Lung (tissue), 12 donors: ENCODE measurements around the gene SOAT1. TPM values are rescaled to one million over a fixed set of nuclear protein-coding genes. Genes with fewer than 3 reads are reported as not detected.

Experiments used
- ATAC-seq: fragments of 200-7000 bp; cut with Tn5 transposase; one replicate; pipeline ENCODE4 v1.9.1; 2020; ENCODE audit warnings: moderate number of reproducible peaks; ENCODE audit not compliant: insufficient read depth, low FRiP score
- DNase-seq, 3 donors: peaks; one replicate each; pipeline ENCODE4 v3.0.0-alpha.2; 2013 to 2017
- H3K27ac ChIP-seq, 2 donors: one replicate each; pipeline ENCODE4 v1.5.1; 2013; ENCODE audit warnings: mild to moderate bottlenecking in 2 of 2, moderate library complexity in 2 of 2, control low read depth in 1 of 2, inconsistent platforms in 1 of 2, low read depth in 1 of 2, low read length in 1 of 2
- H3K27me3 ChIP-seq, 3 donors: one replicate each; pipeline ENCODE4 v1.5.1; 2013; ENCODE audit warnings: low read length in 2 of 3; ENCODE audit not compliant: control insufficient read depth in 3 of 3, insufficient read depth in 3 of 3
- H3K36me3 ChIP-seq, 4 donors: one replicate each; pipeline ENCODE4 v1.5.1; 2013; ENCODE audit warnings: low read length in 4 of 4, mild to moderate bottlenecking in 1 of 4, moderate library complexity in 1 of 4; ENCODE audit not compliant: control insufficient read depth in 4 of 4, insufficient read depth in 4 of 4
- H3K4me1 ChIP-seq, 5 donors: one replicate each; pipeline ENCODE4 v1.5.1; 2013; ENCODE audit warnings: low read length in 5 of 5, mild to moderate bottlenecking in 2 of 5, moderate library complexity in 1 of 5; ENCODE audit not compliant: control insufficient read depth in 5 of 5, insufficient read depth in 5 of 5
- H3K4me3 ChIP-seq: one replicate; pipeline ENCODE4 v1.5.1; 2013; ENCODE audit warnings: mild to moderate bottlenecking, control low read depth, moderate library complexity
- H3K9ac ChIP-seq, 2 donors: one replicate each; pipeline ENCODE4 v1.5.1; 2013; ENCODE audit warnings: low read length in 2 of 2, control low read depth in 1 of 2; ENCODE audit not compliant: insufficient read depth in 1 of 2
- H3K9me3 ChIP-seq, 4 donors: one replicate each; pipeline ENCODE4 v1.5.1; 2013; ENCODE audit warnings: low read length in 3 of 4, mild to moderate bottlenecking in 1 of 4, moderate library complexity in 1 of 4; ENCODE audit not compliant: control insufficient read depth in 4 of 4, insufficient read depth in 3 of 4
- WGBS, 2 donors: extraction: QIAGEN DNeasy Blood & Tissue Kit; methylation state at CpG; one replicate each; pipeline ENCODE4 v1.1.7; 2013; 5-methylcytosine and 5-hydroxymethylcytosine counted together
- polyA plus RNA-seq, 2 donors: library from polyadenylated mRNA; stranded (reverse); fragments of 200-250 nt; gene quantifications; one replicate each; pipeline ENCODE4 v1.2.1, GENCODE V29; 2013
- total RNA-seq, 2 donors: library from RNA; depleted of rRNA in 1 of 2; stranded (reverse); fragments of >200 nt in 1 of 2; gene quantifications; one replicate each; pipeline ENCODE4 v1.2.1, GENCODE V29; 2014 to 2021
- TF ChIP-seq, protein P1 (sequence below): IDR thresholded peaks from 2 replicates; pipeline ENCODE4 v1.5.1; 2012; ENCODE audit warnings: mild to moderate bottlenecking; ENCODE audit errors: control extremely low read depth, extremely low read depth
- donor health status: control.
- donor health status: control.
- donor health status: Bipolar disorder and iron deficiency.
- donor health status: healthy.
- donor health status: DM: yes; HTN: yes; CAD: no.

Gene SOAT1
- total and polyA plus RNA-seq, 4 donors: 10.5 to 76.0 (median 33.8) TPM

DNA sequence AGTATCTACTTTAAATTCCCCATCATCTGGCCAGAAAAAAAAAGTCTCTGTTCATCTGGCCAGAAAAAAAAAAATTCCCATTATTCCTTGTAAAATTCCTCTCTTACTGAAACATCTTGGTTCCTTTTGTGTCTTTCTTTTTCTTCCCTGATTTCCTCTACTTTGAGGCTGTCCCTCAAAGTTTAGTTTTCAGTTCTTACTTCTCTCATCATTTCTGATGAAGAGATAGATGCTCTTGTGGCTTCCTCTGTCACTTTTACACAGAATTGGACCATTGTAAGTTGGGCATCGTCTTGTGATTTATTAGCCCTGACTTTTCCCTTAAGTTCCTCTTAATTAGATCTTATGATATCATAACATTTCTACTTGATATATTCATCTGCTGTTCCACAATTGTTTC, 6.5 kb downstream of the SOAT1 start:
- Histone ChIP-seq H3K27ac (no peak overlapping the region), H3K4me1 (peaks cover 0 to 3% (median under 1%) of the 10 kb centered on the region in 5 donors), H3K9me3 (no peaks in the 10 kb centered on the region), H3K36me3 (peaks cover 0 to 8% (median 4%) of the 10 kb centered on the region in 4 donors), H3K27me3 (no peaks in the 10 kb centered on the region), H3K4me3 (no peak overlapping the region), H3K9ac (no peak overlapping the region)
- ATAC-seq: no peak
- TF ChIP-seq, protein P1, sequence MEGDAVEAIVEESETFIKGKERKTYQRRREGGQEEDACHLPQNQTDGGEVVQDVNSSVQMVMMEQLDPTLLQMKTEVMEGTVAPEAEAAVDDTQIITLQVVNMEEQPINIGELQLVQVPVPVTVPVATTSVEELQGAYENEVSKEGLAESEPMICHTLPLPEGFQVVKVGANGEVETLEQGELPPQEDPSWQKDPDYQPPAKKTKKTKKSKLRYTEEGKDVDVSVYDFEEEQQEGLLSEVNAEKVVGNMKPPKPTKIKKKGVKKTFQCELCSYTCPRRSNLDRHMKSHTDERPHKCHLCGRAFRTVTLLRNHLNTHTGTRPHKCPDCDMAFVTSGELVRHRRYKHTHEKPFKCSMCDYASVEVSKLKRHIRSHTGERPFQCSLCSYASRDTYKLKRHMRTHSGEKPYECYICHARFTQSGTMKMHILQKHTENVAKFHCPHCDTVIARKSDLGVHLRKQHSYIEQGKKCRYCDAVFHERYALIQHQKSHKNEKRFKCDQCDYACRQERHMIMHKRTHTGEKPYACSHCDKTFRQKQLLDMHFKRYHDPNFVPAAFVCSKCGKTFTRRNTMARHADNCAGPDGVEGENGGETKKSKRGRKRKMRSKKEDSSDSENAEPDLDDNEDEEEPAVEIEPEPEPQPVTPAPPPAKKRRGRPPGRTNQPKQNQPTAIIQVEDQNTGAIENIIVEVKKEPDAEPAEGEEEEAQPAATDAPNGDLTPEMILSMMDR: no peak
- WGBS, 2 donors: 49 to 60% methylated on average over 1 of the region's 1 CpG
- DNase-seq: no peak

DNA sequence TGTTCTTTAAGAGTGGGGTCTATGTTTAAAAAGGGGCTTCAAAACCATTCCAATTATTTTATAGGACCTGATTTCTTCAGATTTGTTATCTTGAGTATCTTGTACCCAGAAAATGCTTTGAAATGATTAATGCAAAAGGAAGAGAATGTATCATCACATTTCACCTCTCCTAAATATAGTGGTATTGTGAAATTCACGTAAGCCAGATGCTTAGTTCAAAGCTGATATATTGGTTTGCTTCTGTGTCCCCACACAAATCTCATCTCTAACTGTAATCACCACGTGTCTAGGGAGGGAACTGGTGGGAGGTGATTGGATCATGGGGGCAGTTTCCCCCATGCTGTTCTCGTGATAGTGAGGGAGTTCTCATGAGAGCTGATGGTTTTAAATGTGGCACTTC, 8.5 kb downstream of the SOAT1 start:
- DNase-seq (no peak), ATAC-seq (no peak)
- Histone ChIP-seq H3K9ac (no peak overlapping the region), H3K4me1 (no peaks in the 10 kb centered on the region), H3K9me3 (no peaks in the 10 kb centered on the region), H3K36me3 (peaks cover 2 to 12% (median 7%) of the 10 kb centered on the region in 4 donors), H3K4me3 (no peak overlapping the region), H3K27me3 (no peaks in the 10 kb centered on the region), H3K27ac (no peak overlapping the region)
- TF ChIP-seq, protein P1: no peak
- 72 to 74% methylated on average over 3 of the region's 3 CpGs for WGBS, 2 donors

DNA sequence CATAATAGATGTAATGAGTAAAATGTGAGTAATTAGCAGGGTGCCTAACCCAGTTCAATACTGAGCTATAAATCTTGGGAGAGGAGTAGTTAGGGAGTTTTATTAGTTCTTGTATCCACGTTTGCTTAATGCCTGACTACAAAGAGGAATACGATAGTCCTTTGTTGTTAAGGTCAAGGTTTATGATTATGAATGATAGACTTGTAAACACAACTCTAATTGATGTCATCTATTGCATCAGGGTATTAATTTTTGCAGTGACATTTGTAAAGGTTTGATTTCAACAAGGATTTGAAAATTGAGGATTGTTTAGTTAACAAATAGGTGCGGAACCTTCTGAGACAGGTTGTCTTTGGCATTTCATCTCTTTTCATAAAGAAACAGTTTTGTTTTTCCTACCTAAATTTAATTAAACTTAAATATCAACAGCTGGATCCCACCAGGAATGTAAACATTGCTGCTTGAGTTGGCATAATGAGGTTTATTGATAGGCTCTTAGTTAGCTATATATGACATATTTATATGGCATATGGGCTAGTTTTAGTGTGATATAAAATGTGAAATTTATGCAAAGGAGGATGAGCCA, 9.7 kb downstream of the SOAT1 start:
- no peak for DNase-seq
- WGBS, 2 donors: 91 to 92% methylated on average over 3 of the region's 3 CpGs
- TF ChIP-seq, protein P1: no peak
- H3K4me1 ChIP-seq: no peaks in the 10 kb centered on the region
- H3K9ac ChIP-seq: no peak overlapping the region
- no peak for ATAC-seq
- no peaks in the 10 kb centered on the region for H3K27me3 ChIP-seq
- H3K9me3 ChIP-seq: no peaks in the 10 kb centered on the region
- H3K4me3 ChIP-seq: no peak overlapping the region
- H3K36me3 ChIP-seq: peaks cover 2 to 13% (median 8%) of the 10 kb centered on the region in 4 donors
- no peak overlapping the region for H3K27ac ChIP-seq

DNA sequence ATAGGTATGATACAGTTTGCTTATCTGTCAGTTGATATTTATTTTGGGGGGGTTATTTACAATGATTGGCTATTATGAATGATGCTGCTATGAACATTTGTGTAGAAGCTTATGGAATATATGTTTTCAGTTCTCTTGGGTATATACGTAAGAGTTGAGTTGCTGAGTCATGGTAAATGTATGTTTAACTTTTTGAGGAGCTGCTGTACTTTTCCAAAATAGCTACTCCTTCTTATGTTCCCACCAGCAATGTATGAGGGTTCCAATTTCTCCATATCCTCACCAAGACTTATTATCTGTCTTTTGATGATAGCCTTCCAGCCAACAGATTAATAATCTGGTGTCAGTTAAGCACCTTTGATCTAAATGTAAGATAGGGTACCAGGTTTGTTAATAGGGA, 11.9 kb downstream of the SOAT1 start:
- no peaks in the 10 kb centered on the region for H3K27me3 ChIP-seq
- ATAC-seq (no peak), DNase-seq (no peak)
- H3K9ac ChIP-seq: no peak overlapping the region
- no peak overlapping the region for H3K27ac ChIP-seq
- H3K9me3 ChIP-seq: no peaks in the 10 kb centered on the region
- TF ChIP-seq, protein P1: no peak
- peaks cover 2 to 17% (median 8%) of the 10 kb centered on the region in 4 donors for H3K36me3 ChIP-seq
- no peaks in the 10 kb centered on the region for H3K4me1 ChIP-seq
- H3K4me3 ChIP-seq: no peak overlapping the region
- WGBS, 2 donors: 48 to 71% methylated on average over 1 of the region's 1 CpG
